Esophagus muscularis mucosa (tissue), 4 donors: ENCODE results near the gene CELF5. TPM values are rescaled to one million over a fixed set of nuclear protein-coding genes. Genes with fewer than 3 reads are reported as not detected.
"Not testable (repeated sequence)": the region's sequence is repeated elsewhere in the genome, so short reads cannot be mapped to it uniquely, and the experiment has no call there.

Experiments
- DNase-seq: peaks from one replicate; pipeline ENCODE4 v3.0.0-alpha.2; 2017; ENCODE audit errors: extremely low spot score
- H3K27ac ChIP-seq, 4 donors: fragments of 200-600 bp; sonication (generic); replicated peaks in 1 of 4; 1 replicate in 3 of 4; 2 replicates in 1 of 4; pipeline ENCODE4 v1.5.1; 2016 to 2019; ENCODE audit warnings: mild to moderate bottlenecking in 1 of 4
- H3K27me3 ChIP-seq, 4 donors: fragments of 200-600 bp; sonication (generic); one replicate each; pipeline versions ENCODE4 v1.5.1 to v1.6.0; 2016 to 2019
- H3K36me3 ChIP-seq, 4 donors: fragments of 200-600 bp; sonication (generic); one replicate each; pipeline ENCODE4 v1.5.1; 2016 to 2019
- H3K4me1 ChIP-seq, 4 donors: fragments of 200-600 bp; sonication (generic); one replicate each; pipeline ENCODE4 v1.5.1; 2016 to 2019
- H3K4me3 ChIP-seq, 4 donors: fragments of 200-600 bp; sonication (generic); 1 replicate in 2 of 4; 2 replicates in 2 of 4; pipeline ENCODE4 v1.5.1; 2016 to 2019; ENCODE audit warnings: mild to moderate bottlenecking in 4 of 4, moderate library complexity in 1 of 4
- H3K9me3 ChIP-seq, 4 donors: fragments of 200-600 bp; sonication (generic); 1 replicate in 3 of 4; 2 replicates in 1 of 4; pipeline ENCODE4 v1.5.1; 2016 to 2019
- EP300 ChIP-seq: sonication (generic); formaldehyde crosslinking; IDR thresholded peaks from one replicate; pipeline ENCODE4 v1.6.1; 2017; ENCODE audit warnings: antibody characterized with exemption
- POLR2A ChIP-seq: fragments of 450-650 bp; IDR thresholded peaks from one replicate; pipeline ENCODE4 v1.6.1; 2017; ENCODE audit warnings: antibody characterized with exemption, moderate library complexity, mild to moderate bottlenecking, low read depth
- POLR2AphosphoS5 ChIP-seq, 2 donors: sonication (generic); formaldehyde crosslinking; IDR thresholded peaks; one replicate each; pipeline ENCODE4 v1.6.1; 2017; ENCODE audit warnings: antibody characterized with exemption in 2 of 2
- WGBS: methylation state at CpG from one replicate; pipeline ENCODE4 v1.1.5; 2018; 5-methylcytosine and 5-hydroxymethylcytosine counted together
- intact Hi-C: fragments of 100-400 bp; cut with DNase I; formaldehyde crosslinking; loops from one replicate; pipeline ENCODE4 v1.15.1; 2023
- total RNA-seq, 4 donors: library from RNA; depleted of rRNA; stranded (reverse); fragments of >200 nt; gene quantifications; one replicate each; pipeline versions ENCODE4 v1.1.0 to v1.2.1, GENCODE V29; 2016
- TF ChIP-seq, protein P1 (sequence below), 3 experiments: fragments of 200-600 bp in 2 of 3; fragments of 450-650 bp in 1 of 3; sonication (generic) in 2 of 3; IDR thresholded peaks; one replicate each; pipeline ENCODE4 v1.5.1; 2017 to 2019; ENCODE audit warnings: antibody characterized with exemption in 3 of 3, mild to moderate bottlenecking in 2 of 3, moderate library complexity in 1 of 3

Gene CELF5
- total RNA-seq, 4 donors from 2014 or later: 0.17 TPM; not detected in 3

DNA sequence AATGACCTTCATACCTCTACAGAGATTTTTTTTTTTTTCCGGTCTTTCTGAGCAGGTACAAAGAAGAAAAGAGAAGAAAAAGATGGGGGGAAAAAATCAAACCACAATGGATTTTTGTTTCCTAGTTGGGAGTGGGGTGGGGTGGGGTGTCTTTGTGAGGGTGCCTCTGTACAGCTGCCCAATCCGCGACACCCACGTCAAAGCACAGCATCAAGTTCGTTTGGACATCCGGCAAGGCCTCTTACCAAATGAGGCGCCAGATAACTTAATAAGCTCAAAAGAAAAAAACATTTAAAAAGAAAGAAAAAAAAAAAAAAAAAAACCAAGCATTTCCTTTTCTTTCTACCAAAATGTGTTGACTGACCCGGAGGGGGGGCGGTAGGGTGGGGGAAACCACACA is 71.6 kb downstream of the CELF5 start:
- H3K4me3 ChIP-seq: no peak overlapping the region
- intact Hi-C loops: no loop called here
- TF ChIP-seq, protein P1, sequence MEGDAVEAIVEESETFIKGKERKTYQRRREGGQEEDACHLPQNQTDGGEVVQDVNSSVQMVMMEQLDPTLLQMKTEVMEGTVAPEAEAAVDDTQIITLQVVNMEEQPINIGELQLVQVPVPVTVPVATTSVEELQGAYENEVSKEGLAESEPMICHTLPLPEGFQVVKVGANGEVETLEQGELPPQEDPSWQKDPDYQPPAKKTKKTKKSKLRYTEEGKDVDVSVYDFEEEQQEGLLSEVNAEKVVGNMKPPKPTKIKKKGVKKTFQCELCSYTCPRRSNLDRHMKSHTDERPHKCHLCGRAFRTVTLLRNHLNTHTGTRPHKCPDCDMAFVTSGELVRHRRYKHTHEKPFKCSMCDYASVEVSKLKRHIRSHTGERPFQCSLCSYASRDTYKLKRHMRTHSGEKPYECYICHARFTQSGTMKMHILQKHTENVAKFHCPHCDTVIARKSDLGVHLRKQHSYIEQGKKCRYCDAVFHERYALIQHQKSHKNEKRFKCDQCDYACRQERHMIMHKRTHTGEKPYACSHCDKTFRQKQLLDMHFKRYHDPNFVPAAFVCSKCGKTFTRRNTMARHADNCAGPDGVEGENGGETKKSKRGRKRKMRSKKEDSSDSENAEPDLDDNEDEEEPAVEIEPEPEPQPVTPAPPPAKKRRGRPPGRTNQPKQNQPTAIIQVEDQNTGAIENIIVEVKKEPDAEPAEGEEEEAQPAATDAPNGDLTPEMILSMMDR (IDR thresholded peaks at IDR 0.05): no peak
- TF ChIP-seq POLR2AphosphoS5 (IDR thresholded peaks at IDR 0.05) (no peak), POLR2A (no peak), EP300 (no peak)
- no peaks in the 10 kb centered on the region for H3K4me1 ChIP-seq
- H3K36me3 ChIP-seq: no peaks in the 10 kb centered on the region
- no peak overlapping the region for H3K27ac ChIP-seq
- 77% methylated on average over 9 of the region's 9 CpGs for WGBS
- no peak for DNase-seq
- no peaks in the 10 kb centered on the region for H3K9me3 ChIP-seq
- peaks cover 3 to 79% (median 7%) of the 10 kb centered on the region in 4 donors for H3K27me3 ChIP-seq

DNA sequence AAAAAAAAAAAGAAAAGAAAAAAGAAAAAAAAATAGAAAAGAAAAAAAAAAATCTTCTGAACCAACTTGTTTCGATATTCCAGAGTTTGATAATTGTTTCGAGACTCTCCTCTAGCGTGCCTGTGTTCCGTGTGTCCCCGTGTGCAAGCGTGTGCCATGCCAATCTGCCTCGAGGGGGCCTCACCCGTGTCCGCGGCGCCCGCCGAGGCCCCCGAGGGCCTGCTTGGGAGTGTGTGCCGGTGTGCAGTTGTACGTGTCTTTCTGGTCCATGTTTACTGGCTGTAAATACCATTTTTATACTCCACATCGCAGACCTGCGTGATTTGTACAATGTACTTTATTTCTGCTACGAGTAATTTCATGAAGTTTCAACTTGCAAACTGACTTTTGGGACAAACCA is 72.0 kb downstream of the CELF5 start:
- intact Hi-C loops: no loop called here
- Histone ChIP-seq H3K4me3 (no peak overlapping the region), H3K4me1 (no peaks in the 10 kb centered on the region), H3K9me3 (no peaks in the 10 kb centered on the region), H3K27me3 (peaks cover 5 to 76% (median 7%) of the 10 kb centered on the region in 4 donors), H3K27ac (no peak overlapping the region), H3K36me3 (no peaks in the 10 kb centered on the region)
- DNase-seq: no peak
- no peak for TF ChIP-seq POLR2A
- TF ChIP-seq, protein P1 (IDR thresholded peaks at IDR 0.05): no peak
- TF ChIP-seq EP300: no peak
- no peak for TF ChIP-seq POLR2AphosphoS5 (IDR thresholded peaks at IDR 0.05)
- WGBS: 81% methylated on average over 15 of the region's 19 CpGs

DNA sequence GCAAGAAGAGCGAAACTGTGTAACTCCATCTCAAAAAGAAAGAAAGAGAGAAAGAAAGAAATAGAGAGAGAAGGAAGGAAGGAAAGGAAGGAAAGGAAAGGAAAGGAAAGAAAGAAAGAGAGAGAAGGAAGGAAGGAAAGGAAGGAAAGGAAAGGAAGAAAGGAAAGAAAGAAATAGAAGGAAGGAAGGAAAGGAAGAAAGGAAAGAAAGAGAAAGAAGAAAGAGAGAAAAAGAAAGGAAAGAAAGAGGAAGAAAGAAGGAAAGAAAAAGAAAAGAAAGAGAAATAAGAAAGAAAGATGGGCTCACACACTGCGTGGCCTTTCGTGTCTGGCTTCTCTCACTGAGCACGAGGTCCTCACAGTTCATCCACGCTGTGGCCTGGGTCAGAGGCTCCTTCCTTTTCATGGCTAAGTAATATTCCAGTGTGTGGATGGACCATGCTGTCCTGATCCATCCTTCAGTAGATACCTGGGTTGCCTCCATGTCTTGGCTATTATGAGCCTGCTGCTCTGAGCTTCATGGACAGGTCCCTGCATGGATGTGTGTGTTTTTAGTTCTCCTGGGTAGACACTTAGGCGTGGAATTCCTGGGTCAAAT is 74.5 kb downstream of the CELF5 start:
- intact Hi-C loops: no loop called here
- Histone ChIP-seq H3K36me3 (no peaks in the 10 kb centered on the region), H3K27me3 (peaks cover 0 to 76% (median 13%) of the 10 kb centered on the region in 4 donors), H3K9me3 (peaks cover 0 to 10% (median 7%) of the 10 kb centered on the region in 4 donors), H3K27ac (no peak overlapping the region), H3K4me1 (no peaks in the 10 kb centered on the region), H3K4me3 (no peak overlapping the region)
- DNase-seq: no peak
- TF ChIP-seq EP300 (no peak), POLR2A (no peak), POLR2AphosphoS5 (IDR thresholded peaks at IDR 0.05) (no peak)
- TF ChIP-seq, protein P1 (IDR thresholded peaks at IDR 0.05): no peak
- 86% methylated on average over 6 of the region's 6 CpGs for WGBS

DNA sequence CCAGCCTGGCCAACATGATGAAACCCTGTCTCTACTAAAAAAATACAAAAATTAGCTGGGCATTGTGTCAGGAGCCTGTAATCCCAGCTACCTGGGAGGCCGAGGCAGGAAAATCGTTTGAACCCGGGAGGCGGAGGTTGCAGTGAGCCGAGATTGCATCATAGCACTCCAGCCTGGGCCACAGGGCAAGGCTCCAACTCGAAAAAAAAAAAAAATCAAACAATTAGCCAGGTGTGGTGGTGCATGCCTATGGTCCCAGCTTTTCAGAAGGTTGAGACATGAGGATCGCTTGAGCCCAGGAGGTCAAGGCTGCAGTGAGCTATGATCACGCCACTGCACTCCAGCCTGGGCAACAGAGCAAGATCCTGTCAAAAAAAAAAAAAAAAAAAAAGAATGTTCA is 76.1 kb downstream of the CELF5 start:
- H3K36me3 ChIP-seq, intact Hi-C loops, H3K27ac ChIP-seq, H3K9me3 ChIP-seq, DNase-seq, H3K4me3 ChIP-seq: not testable (repeated sequence)
- Histone ChIP-seq H3K4me1 (peaks cover 7 to 13% (median 11%) of the 10 kb centered on the region in 4 donors), H3K27me3 (peaks cover 0 to 72% (median 11%) of the 10 kb centered on the region in 4 donors)
- 67% methylated on average over 8 of the region's 8 CpGs for WGBS

DNA sequence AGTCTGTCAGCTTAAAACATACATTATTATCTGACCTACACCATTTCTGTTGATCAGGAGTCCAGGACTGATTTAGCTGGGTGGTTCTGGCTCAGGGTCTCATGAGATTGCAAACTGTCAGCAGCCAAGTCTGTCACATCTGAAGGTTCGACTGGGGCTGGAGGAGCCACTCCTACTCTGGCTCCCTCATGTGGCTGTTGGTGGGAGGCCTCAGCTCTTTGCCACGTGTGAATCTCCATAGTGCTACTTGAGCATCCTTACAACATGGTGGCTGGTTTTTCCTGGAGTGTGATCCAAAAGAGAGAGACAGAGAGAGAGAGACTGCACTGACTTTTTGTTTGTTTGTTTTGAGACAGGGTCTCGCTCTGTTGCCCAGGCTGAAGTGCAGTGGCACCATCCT is 78.3 kb downstream of the CELF5 start:
- TF ChIP-seq POLR2AphosphoS5 (IDR thresholded peaks at IDR 0.05) (no peak), POLR2A (no peak)
- TF ChIP-seq, protein P1 (IDR thresholded peaks at IDR 0.05): no peak
- intact Hi-C loops: no loop called here

More for the DNA sequence above, 78.3 kb downstream of the CELF5 start:
- no peak overlapping the region for H3K4me3 ChIP-seq
- H3K27ac ChIP-seq: no peak overlapping the region
- DNase-seq: no peak
- H3K4me1 ChIP-seq: peaks cover 7 to 13% (median 11%) of the 10 kb centered on the region in 4 donors
- H3K36me3 ChIP-seq: no peaks in the 10 kb centered on the region
- peaks cover 0 to 10% (median 7%) of the 10 kb centered on the region in 4 donors for H3K9me3 ChIP-seq
- peaks cover 0 to 75% (median 16%) of the 10 kb centered on the region in 4 donors for H3K27me3 ChIP-seq
- 76% methylated on average over 2 of the region's 3 CpGs for WGBS
